Fibroblast of the aortic adventitia (primary cell): ENCODE measurements around the gene TRIP10. TPM values are rescaled to one million over a fixed set of nuclear protein-coding genes. Genes with fewer than 3 reads are reported as not detected.

Experiments
- DNase-seq: peaks from one replicate; pipeline ENCODE4 v3.0.0-alpha.2; 2010; ENCODE audit warnings: low read depth
- H3K4me3 ChIP-seq: 2 replicates; pipeline ENCODE4 v1.5.1; 2011; ENCODE audit warnings: low read depth, mild to moderate bottlenecking, control low read depth, low read length, moderate library complexity
- total RNA-seq: library from RNA; depleted of rRNA; stranded (reverse); fragments of >200 nt; gene quantifications from 2 replicates; pipeline ENCODE4 v1.2.3, GENCODE V29; 2012; ENCODE audit warnings: low replicate concordance
- TF ChIP-seq, protein P1 (sequence below): IDR thresholded peaks from 2 replicates; pipeline ENCODE4 v1.5.1; 2011; ENCODE audit warnings: mild to moderate bottlenecking, low read length, control low read depth, inconsistent platforms; ENCODE audit not compliant: insufficient read depth

TRIP10 gene
- total RNA-seq, 1 donor: 44.9 TPM

DNA sequence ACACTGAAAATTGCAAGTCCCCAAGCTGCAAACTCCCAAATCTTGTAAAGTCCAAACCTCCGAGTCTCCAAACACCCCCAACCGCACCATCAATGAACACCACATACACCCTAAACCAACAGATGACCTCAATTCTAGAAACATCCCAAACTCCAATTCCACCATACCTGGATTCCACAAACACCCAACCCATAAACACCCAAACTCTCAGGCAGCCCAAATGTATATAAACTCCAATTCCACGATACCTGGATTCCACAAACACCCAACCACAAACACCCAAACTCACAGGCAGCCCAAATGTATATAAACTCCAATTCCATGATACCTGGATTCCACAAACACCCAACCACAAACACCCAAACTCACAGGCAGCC lies 19.5 kb upstream of the TRIP10 start:
- H3K4me3 ChIP-seq: peak overlapping the region; percentile 70
- DNase-seq: no peak
- TF ChIP-seq, protein P1, sequence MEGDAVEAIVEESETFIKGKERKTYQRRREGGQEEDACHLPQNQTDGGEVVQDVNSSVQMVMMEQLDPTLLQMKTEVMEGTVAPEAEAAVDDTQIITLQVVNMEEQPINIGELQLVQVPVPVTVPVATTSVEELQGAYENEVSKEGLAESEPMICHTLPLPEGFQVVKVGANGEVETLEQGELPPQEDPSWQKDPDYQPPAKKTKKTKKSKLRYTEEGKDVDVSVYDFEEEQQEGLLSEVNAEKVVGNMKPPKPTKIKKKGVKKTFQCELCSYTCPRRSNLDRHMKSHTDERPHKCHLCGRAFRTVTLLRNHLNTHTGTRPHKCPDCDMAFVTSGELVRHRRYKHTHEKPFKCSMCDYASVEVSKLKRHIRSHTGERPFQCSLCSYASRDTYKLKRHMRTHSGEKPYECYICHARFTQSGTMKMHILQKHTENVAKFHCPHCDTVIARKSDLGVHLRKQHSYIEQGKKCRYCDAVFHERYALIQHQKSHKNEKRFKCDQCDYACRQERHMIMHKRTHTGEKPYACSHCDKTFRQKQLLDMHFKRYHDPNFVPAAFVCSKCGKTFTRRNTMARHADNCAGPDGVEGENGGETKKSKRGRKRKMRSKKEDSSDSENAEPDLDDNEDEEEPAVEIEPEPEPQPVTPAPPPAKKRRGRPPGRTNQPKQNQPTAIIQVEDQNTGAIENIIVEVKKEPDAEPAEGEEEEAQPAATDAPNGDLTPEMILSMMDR: no peak

DNA sequence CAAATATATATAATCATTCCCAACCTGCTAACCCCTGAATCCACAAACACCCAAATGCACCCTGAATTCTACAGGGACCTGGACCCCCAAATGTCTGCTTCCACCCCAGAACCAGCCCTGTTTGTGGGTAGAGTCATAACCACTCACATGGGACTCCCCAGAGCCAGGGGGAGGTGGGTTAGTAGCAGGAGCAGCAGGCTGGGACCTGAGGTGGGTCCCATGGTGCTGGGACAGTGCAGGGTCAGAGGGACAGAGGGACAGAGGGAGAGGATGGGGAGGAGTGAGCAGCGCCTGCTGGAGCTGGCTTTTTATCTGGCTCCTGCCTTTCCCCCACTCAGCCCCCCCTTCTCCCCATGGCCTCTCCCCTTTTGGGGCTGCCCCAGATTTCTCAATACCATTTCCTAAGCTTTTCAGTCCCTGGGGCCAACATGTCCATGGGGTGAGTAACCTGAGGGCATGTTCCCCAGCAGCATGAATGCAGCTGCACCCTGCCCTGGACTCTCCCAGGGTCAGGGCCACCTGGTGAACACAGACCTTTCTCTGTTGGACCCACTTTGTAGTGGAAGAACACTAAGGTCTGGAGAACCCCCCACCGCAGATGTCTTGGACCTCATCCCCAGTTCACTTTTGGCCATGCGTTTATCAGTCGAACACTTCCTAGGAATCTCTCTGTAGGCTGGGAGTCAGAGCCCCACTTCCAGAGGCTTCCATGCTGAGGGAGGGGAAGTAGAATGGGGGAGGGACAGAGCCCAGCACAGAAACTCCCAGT lies 18.9 kb upstream of the TRIP10 start, which contains the start of gene C3:
Gene C3 (minus strand): TSS at position 282 of the 769 bp plus-strand sequence. CDS start 61 bp downstream, at position 221.
- DNase-seq: peak; percentile 92
- H3K4me3 ChIP-seq: peak within 1 kb of the TSS; percentile 70
- TF ChIP-seq, protein P1: no peak

DNA sequence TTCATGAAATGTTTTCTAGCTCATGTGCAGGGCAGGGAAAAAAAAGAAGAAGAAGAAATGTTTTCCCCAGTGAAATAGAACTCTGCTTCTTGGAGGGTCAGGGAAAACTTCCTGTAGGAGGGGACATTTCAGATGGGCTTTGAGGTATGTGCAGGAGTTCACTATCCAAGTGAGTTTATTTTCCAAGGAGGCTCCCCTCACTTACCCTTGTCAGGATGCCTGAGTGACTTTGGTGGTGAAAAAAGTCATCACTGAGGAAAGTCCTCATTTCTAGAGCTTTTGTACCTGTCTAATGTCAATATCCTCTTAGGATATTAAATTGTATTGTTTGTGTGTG lies 18.4 kb upstream of the TRIP10 start:
- TF ChIP-seq, protein P1: no peak
- H3K4me3 ChIP-seq: no peak overlapping the region
- DNase-seq: no peak

DNA sequence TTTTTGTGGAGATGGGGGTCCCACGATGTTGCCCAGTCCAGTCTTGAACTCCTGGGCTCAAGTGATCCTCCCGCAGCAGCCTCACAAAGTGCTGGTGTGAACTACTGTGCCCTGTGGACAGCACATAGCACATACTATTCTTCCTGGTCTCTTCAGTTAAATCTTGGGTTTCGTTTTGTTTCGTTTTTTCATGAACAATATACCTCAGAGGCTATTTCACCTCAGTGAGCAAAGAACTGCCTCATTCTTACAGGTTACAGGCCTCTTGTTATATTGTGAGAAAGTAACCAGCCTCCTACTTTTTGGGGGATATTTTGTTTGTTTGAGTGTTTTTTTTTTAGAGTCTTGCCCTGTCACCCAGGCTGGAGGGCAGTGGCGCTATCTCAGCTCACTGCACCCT lies 17.7 kb upstream of the TRIP10 start:
- H3K4me3 ChIP-seq: no peak overlapping the region
- TF ChIP-seq, protein P1: no peak
- no peak for DNase-seq

GRCh38 chr19:6723108-6723618 lies 16.3 kb upstream of the TRIP10 start:
- TF ChIP-seq, protein P1: no peak
- peak; percentile 76 for DNase-seq
- no peak overlapping the region for H3K4me3 ChIP-seq

GRCh38 chr19:6723738-6724137 lies 15.7 kb upstream of the TRIP10 start:
- DNase-seq: peak; percentile 27
- H3K4me3 ChIP-seq: no peak overlapping the region
- TF ChIP-seq, protein P1: no peak
